H1 (cell line): Measurements from ENCODE around the gene ZNF512B. TPM values are rescaled to one million over a fixed set of nuclear protein-coding genes. Genes with fewer than 3 reads are reported as not detected.

Experiments
- BACH1 ChIP-seq: IDR thresholded peaks from 2 replicates; pipeline ENCODE4 v1.6.1; 2012; ENCODE audit warnings: low read length, improper control_type of control experiment
- CEBPB ChIP-seq: IDR thresholded peaks from 2 replicates; pipeline ENCODE4 v1.6.1; 2012; ENCODE audit warnings: low read depth, low read length
- SIX5 ChIP-seq: IDR thresholded peaks from 2 replicates; pipeline ENCODE4 v1.6.1; 2011; ENCODE audit warnings: mild to moderate bottlenecking, low read depth, low read length
- polyA plus RNA-seq, 7 experiments: library from polyadenylated mRNA; depleted of rRNA in 3 of 7; stranded (reverse) in 5 of 7; unstranded in 2 of 7; fragments of >200 nt in 5 of 7; fragments of 200-250 nt in 2 of 7; gene quantifications; 1 replicate in 5 of 7; 2 replicates in 1 of 7; 4 replicates in 1 of 7; pipeline versions ENCODE4 v1.2.1 to v1.2.3, GENCODE V29; 2011 to 2013; ENCODE audit warnings: missing spikeins in 2 of 7, mixed read lengths in 2 of 7
- total RNA-seq: library from RNA; stranded (reverse); fragmentation: NEBNext Ultra II Directional; extraction: Animal tissue kit (Norgen Biotek cat#: 25700); gene quantifications from 2 replicates; pipeline ENCODE4 v1.2.1, GENCODE V29; 2021
- TF ChIP-seq, protein P1 (sequence below): fragments of 300-600 bp; sonication (generic); IDR thresholded peaks from 2 replicates; pipeline ENCODE4 v1.7.1; 2012; ENCODE audit warnings: low read length, moderate library complexity, mild to moderate bottlenecking, inconsistent platforms; ENCODE audit not compliant: insufficient replicate concordance

Gene ZNF512B
- total and polyA plus RNA-seq, 2 of the 8 experiments (the other 6 are each of a cell fraction or from before 2014, with no cell fraction given) = 7.3 to 26.6 TPM

DNA sequence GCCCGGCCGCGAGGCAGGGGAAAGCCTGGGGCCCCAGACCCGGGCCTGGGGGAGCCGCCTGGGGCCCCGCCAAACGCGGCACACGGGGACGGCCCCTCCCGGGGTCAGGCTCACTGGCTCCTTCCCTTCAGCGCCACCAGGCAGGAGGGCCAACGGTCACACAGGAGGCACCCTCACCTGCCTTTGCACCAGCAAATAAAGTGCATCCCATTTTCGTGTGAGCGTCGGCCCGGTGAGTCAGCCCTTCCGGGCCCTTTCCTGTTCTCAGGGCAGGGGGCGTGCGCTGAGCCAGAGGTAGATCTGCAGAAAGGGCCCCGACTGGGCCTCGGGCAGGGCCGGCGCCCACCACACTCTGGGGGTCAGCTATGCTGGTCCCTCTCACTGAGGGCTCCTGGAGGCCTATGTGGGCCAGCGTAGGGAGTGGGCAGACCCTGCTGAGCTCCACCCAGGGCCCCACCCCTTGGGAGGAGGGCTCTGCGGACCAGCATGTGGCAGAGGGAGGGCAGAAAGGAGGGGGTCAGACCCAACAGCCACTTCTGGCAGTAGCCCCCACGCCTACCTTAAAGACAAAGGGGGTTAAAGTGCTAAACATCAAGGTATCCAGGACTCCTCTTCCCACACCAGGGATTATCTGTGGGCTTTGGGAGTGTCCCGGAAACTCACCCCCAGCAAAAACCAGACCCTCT is 12.6 kb downstream of the ZNF512B start (continued):
- TF ChIP-seq, protein P1, sequence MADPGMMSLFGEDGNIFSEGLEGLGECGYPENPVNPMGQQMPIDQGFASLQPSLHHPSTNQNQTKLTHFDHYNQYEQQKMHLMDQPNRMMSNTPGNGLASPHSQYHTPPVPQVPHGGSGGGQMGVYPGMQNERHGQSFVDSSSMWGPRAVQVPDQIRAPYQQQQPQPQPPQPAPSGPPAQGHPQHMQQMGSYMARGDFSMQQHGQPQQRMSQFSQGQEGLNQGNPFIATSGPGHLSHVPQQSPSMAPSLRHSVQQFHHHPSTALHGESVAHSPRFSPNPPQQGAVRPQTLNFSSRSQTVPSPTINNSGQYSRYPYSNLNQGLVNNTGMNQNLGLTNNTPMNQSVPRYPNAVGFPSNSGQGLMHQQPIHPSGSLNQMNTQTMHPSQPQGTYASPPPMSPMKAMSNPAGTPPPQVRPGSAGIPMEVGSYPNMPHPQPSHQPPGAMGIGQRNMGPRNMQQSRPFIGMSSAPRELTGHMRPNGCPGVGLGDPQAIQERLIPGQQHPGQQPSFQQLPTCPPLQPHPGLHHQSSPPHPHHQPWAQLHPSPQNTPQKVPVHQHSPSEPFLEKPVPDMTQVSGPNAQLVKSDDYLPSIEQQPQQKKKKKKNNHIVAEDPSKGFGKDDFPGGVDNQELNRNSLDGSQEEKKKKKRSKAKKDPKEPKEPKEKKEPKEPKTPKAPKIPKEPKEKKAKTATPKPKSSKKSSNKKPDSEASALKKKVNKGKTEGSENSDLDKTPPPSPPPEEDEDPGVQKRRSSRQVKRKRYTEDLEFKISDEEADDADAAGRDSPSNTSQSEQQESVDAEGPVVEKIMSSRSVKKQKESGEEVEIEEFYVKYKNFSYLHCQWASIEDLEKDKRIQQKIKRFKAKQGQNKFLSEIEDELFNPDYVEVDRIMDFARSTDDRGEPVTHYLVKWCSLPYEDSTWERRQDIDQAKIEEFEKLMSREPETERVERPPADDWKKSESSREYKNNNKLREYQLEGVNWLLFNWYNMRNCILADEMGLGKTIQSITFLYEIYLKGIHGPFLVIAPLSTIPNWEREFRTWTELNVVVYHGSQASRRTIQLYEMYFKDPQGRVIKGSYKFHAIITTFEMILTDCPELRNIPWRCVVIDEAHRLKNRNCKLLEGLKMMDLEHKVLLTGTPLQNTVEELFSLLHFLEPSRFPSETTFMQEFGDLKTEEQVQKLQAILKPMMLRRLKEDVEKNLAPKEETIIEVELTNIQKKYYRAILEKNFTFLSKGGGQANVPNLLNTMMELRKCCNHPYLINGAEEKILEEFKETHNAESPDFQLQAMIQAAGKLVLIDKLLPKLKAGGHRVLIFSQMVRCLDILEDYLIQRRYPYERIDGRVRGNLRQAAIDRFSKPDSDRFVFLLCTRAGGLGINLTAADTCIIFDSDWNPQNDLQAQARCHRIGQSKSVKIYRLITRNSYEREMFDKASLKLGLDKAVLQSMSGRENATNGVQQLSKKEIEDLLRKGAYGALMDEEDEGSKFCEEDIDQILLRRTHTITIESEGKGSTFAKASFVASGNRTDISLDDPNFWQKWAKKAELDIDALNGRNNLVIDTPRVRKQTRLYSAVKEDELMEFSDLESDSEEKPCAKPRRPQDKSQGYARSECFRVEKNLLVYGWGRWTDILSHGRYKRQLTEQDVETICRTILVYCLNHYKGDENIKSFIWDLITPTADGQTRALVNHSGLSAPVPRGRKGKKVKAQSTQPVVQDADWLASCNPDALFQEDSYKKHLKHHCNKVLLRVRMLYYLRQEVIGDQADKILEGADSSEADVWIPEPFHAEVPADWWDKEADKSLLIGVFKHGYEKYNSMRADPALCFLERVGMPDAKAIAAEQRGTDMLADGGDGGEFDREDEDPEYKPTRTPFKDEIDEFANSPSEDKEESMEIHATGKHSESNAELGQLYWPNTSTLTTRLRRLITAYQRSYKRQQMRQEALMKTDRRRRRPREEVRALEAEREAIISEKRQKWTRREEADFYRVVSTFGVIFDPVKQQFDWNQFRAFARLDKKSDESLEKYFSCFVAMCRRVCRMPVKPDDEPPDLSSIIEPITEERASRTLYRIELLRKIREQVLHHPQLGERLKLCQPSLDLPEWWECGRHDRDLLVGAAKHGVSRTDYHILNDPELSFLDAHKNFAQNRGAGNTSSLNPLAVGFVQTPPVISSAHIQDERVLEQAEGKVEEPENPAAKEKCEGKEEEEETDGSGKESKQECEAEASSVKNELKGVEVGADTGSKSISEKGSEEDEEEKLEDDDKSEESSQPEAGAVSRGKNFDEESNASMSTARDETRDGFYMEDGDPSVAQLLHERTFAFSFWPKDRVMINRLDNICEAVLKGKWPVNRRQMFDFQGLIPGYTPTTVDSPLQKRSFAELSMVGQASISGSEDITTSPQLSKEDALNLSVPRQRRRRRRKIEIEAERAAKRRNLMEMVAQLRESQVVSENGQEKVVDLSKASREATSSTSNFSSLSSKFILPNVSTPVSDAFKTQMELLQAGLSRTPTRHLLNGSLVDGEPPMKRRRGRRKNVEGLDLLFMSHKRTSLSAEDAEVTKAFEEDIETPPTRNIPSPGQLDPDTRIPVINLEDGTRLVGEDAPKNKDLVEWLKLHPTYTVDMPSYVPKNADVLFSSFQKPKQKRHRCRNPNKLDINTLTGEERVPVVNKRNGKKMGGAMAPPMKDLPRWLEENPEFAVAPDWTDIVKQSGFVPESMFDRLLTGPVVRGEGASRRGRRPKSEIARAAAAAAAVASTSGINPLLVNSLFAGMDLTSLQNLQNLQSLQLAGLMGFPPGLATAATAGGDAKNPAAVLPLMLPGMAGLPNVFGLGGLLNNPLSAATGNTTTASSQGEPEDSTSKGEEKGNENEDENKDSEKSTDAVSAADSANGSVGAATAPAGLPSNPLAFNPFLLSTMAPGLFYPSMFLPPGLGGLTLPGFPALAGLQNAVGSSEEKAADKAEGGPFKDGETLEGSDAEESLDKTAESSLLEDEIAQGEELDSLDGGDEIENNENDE = no peak
- no peak for TF ChIP-seq CEBPB
- no peak for TF ChIP-seq BACH1
- TF ChIP-seq SIX5 = no peak
